ENCODE data around the gene KLHL20. TPM values are rescaled to one million over a fixed set of nuclear protein-coding genes. Genes with fewer than 3 reads are reported as not detected.

Gene KLHL20
- total RNA-seq: 30.9 TPM

GRCh38 chr1:173714759-173715537, at the start of gene KLHL20:
TSS of gene KLHL20 (plus strand) at chr1:173714981. CDS start at chr1:173716044, 1,063 bp downstream.

GRCh38 chr1:173669491-173669941, 45.3 kb upstream of the KLHL20 start, which contains the start of gene ANKRD45:
TSS of gene ANKRD45 (minus strand) at chr1:173669851. CDS start at chr1:173659418, 10,433 bp downstream.

GRCh38 chr1:173824315-173825081, 109.7 kb downstream of the KLHL20 start, which contains the start of the genes CENPL and DARS2:
TSS of gene CENPL (minus strand) at chr1:173824883. CDS start at chr1:173811299, 13,584 bp downstream.
TSS of gene DARS2 (plus strand) at chr1:173824673. CDS start at chr1:173825230, 557 bp downstream.

Small RNA genes within 50 kb of the gene (small RNA-seq; reads per million reads assigned to genes)
- not detected for gene BX248409.1
- not detected for gene RF00019

Other genes starting within 250 kb of the KLHL20 start
- gene PRDX6, start 237.6 kb upstream of the KLHL20 start, total RNA-seq: 46.1 TPM
- 4.8 TPM for gene SLC9C2, start 111.9 kb upstream of the KLHL20 start, total RNA-seq
- not detected for gene TEX50, start 79.6 kb upstream of the KLHL20 start, total RNA-seq
- gene ANKRD45, start 45.1 kb upstream of the KLHL20 start, total RNA-seq: 20.3 TPM
- 19.8 TPM for gene DARS2, start 109.7 kb downstream of the KLHL20 start, total RNA-seq
- gene CENPL, start 109.9 kb downstream of the KLHL20 start, total RNA-seq: 16.8 TPM
- gene GAS5, start 153.0 kb downstream of the KLHL20 start, total RNA-seq: 398 TPM
- gene ZBTB37, start 153.4 kb downstream of the KLHL20 start, total RNA-seq: 39.2 TPM
- gene SERPINC1, start 202.3 kb downstream of the KLHL20 start, total RNA-seq: not detected